DMS 273 (cell line): ENCODE data around the gene HOXA7.

Source experiments
- DNase-seq: peaks from one replicate; lab custom pipeline; 2025; ENCODE audit not compliant: unreplicated experiment; lab: John Stamatoyannopoulos, UW

Gene HOXA7

DNA sequence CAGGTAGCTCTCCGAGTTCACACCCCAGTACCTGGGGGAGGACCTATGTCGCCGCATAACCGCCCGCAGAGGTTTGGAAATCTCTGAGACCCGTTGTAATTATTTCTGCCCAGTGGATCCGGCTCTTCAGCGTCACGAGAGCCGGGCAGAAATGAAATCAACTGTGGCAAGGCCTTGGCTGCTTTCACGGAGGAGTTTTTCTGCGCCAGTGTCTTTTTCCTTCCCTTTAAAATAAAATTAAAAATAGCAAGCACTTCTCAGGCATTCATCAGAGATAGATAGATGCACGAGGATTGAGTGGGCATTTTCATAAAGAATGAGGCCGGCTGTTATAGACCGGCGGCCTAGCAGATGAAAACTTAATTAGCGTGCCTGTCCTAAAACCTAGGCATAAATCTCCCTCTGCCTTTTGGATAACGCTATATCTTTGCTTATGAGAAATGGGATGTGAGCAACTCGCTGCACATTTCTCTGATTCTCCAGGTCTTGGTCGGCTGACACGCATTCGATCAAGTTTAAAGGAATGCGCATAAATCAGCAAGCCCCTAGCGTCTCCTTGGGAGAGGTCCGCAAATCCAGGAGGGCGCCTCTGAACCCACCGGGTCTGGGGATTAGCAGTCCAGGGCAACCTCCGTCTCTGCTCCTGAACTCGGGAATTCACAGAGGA lies 37.0 kb upstream of the HOXA7 start:
- DNase-seq = no peak

DNA sequence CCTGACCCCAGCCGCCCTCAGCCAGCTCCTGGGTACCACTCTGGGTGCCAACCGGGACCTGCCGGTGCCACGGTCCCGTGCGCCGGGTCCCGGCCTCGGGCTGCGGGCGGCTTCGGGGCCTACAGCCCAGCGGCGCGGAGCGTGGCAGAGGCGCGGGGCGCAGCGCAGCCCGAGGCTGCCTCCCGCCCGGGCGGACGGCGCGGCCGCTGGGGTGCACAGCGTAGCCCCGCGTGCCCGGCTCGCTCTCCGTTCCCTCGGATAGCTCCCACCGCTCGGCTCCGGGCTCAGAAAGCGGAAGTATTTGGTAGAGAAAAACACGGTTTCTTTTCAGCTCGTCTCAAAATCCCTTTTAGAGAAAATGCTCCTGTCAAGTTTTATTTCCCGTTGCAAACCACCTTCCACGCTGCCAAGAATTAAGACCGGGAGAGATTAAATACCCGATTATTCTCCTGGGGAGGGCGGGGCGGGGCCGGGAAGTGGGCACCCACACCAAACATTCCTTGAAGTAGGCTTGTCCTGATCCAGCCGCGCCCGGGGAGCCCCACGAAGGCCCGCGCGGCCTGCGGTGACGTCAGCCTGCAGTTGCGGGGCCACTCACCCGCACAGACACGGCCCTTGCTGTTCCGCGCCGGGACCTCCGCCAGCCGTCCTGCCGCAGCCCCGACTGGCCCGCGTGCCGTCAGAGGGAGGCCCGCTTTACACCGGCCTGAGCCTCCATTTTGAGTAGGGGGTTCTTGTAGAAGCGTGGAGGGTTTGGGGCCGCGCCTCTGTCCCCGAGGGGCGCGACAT lies 36.3 kb upstream of the HOXA7 start:
- no peak for DNase-seq

DNA sequence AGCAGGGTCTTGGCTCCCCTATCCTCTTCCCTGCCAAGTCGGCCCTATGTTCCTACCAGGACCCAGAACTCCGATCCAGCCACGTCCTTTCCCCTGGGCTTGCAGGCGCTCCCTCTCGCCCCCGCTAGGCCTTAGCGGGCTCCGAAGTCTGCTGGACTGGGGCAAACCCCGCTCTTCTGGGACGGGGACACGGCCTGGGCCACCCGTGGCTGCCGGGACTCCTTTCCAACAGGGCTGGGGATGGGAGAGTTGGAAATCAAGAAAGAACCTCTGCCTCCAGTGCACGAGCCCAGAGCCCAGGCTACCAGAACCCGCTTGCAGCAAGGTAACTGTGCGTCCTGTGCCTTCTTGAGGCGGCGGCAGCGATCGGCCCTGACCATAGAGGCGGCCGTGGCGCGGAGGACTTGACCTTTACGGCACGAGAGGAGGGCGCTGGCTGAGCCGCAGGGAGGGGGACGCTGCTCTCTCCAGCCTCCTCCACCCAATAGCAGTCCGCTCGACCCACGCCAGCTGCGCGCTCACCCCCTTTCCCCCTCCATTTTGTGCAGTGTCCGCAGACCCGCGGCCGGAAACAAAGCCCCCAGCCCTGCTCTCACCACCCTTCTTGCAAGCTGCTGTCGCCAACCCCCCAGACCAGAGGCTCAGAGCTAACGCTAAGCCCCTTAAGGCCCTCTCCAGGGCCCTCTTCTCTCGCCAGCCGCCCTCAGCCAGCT lies 35.5 kb upstream of the HOXA7 start:
- no peak for DNase-seq

DNA sequence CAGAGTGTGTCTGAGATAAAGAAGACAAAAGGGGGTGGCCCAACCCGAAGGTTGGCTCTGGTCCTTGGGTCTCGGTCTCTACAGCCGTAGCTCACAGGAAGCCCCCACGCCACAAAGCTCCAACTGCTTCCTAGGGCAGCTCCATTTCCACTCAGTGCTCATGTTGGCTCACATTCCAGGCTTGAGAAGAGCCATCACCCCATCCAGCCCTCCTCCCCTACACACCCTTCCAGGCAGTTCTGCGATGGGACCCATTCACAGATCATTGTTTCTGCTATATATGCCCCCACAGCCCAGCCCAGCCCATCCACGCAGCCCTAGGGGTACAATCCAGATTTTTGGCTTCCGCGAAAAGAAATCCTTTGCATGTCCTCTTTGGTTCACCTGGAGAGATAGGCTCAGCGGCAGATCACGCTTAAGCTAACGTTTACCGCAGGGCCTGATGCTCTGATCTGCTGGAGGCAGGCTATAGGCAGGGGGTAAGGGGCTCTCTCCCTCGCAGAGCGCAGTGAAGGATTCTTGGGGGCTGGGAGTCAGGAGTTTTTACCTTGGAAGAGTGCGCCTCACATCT lies 34.8 kb upstream of the HOXA7 start:
- no peak for DNase-seq

DNA sequence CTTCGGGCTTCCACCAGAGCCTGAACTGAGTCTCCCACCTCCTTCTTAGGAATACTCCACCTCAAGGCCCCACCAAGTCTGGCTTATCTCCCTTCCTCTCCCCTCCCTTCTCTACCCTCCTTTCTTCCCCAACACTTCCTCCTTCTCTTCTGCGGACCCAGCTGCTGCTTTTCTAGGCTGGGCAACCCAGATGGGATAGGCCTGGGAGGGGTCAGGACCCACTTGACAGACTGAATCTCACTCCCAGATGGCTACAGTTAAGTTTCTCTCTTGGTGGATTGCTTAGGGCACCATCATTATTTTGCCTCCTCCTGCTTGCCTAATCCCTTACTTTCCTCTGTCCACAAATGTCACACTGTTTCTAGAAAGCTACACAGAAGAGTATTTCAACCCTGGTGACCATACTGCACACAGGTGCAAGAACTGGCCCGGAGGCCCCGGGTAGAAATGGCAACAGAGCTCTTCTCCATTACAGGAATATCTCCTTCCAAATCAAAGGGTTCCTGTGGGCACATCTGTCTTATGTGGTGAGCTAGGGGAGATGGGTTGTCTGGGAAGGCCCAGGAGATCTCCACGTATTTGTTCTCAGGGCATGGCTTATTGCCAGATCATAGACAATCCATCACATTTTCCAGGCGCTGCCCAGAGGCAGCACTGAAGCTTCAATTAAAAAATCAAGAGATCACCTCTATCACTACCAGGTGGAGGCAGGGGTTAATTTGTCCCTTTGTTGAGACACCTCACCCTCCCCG lies 33.7 kb upstream of the HOXA7 start:
- peak; percentile 84 for DNase-seq

DNA sequence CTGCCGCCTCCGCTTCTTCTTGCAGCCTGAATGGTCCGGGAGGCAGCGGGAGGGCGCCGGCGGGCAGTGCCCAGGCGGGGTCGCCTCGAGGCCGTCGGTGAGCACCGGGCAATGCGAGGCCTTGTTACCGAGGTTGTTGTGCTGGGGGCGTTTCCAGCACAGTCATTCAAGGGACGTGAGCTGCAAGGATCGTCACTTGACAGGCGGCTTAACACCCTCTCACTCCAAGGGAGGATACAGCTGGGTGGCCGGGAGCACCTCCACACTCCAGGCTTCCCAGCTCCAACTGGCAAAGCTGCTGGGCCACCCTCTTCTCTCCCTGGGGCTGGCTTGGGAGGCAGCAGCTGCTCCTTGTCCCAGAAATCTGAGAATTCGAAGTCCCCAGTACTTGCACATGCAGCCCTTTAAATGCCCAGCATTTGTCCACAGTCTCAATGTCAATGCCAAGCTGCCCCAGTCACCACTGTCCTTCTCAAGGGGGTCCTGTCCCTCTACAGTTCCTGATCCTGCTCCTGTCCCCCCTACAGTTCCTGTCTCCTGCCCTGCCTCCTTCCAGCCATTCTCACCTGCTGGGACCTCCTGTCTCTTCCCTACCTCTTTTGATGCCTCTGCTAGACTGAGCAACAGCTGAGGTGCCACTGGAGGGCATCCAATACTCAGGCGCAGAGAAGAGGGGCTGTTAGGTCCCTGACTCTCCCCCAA lies 33.0 kb upstream of the HOXA7 start:
- no peak for DNase-seq

DNA sequence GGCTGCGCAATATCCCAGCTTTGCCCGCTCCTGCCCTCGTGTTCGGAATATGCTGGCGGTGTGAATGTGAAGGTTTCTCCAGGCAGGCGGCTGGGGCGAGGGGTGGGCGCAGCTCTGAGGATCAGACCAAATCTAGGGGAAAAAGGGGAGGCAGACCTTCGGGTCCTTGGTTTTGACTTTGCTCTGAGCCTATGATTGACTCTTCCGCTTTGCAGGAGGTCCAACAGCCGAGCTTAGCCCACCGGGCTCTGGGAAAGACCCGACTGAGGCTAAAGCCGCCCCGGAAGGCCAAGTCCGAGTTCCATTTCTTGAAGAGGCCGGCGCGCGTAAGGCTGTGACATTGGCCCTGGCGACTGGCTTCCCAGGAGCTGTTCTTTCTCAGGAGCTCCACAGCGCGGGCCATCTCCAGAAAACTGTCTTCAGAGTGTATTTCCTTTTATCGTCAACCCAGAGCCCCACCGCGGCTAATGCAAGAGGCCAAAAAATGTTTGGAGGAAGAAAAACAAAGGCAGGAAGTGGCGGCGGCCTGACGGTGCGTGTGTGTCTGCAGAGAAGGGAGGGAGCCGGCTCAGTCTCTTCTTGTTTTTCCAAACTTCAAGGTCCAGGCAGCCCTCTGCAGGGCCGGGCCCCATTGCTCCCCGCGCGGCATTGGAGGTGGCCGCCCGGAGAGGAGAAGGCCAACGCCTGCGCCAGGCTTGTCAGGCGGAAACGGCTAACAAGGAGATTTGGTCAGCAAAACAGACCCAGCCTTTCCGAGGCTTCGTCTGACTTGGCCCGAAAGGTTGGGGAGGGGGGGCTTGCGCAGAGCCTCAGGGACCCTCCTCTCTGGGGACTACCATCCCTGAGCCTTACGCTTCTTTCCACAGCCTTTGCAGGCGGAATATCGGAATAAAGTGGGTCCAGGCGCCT lies 32.2 kb upstream of the HOXA7 start:
- no peak for DNase-seq

DNA sequence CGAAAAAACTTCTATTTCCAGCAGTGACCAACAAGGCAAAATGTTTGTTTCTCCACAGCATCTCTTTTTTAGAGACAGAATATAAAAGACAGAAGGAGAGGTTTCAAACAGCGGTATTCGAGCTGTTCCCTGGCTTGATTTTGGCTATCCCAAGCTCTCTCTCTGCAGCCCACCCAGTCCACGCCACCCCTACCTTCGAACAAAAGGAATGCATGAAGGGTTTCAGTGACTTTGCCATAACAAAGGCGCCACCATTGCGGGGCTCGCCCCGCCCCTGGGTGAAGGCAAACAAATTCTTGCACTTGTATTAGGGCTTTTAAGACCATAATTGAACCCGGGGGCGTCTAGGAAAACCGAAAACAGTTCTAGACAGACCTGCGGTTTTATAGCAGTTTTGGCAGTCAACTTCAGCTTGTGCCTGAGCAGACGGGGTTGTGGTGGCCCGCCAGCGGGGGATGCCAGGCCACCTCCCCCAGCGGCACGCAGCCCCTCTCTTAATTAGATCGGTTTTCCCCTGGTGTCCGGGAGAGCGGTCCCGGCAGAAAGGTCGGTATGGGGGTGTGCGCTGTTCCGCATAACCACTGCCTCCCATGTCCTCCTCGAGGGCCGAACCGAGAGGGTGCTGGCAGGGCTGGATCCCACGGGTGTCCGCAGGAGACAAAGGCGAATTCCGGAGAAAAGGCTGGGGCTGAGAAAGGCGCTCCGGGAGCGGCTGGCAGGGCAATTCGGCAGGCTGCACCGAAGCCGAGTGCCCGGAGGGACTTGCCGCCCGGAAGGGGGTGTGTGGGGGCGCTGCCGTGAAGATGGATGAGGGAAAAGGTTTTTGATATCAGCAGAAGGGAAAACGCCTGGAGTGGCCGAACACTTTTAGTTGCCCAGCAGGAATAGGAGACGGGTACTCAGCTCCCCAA lies 31.3 kb upstream of the HOXA7 start:
- DNase-seq = no peak

DNA sequence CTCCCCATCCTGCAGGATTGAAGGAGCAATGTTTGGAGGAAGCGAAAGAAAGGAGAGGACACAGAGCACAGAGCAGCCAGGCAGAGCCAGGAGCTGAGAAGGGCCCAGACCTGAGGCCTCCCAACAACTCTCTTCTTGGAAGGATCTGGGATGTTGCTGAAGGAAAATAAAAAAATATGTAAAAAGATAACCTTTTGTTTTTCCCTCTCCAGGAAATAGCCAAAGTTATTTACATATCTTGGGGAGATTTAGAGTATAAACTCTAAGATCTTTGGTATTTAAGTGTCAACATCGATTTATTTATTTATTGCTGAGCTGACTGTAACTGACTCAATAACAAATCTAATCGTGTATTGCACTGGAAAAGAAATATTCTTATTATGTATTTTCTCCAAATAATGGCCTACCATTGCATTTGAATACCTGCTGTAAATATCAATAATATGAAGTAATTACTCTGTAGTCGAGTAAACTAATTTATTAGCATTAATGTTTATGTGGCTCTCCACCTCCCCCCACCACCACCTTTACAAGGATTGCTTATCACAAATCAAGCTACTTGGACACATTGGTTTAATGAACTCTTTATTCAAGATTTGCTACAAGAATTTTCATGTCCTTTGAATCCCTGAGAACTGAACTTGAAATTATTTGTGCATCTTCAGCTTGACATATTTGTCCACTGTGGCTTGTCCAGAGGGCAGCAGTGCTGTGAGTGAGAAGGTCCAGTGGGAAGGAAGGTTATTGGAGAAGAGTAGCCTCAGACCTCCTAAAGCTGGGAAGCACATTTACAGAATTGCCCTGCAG lies 30.4 kb upstream of the HOXA7 start:
- no peak for DNase-seq

DNA sequence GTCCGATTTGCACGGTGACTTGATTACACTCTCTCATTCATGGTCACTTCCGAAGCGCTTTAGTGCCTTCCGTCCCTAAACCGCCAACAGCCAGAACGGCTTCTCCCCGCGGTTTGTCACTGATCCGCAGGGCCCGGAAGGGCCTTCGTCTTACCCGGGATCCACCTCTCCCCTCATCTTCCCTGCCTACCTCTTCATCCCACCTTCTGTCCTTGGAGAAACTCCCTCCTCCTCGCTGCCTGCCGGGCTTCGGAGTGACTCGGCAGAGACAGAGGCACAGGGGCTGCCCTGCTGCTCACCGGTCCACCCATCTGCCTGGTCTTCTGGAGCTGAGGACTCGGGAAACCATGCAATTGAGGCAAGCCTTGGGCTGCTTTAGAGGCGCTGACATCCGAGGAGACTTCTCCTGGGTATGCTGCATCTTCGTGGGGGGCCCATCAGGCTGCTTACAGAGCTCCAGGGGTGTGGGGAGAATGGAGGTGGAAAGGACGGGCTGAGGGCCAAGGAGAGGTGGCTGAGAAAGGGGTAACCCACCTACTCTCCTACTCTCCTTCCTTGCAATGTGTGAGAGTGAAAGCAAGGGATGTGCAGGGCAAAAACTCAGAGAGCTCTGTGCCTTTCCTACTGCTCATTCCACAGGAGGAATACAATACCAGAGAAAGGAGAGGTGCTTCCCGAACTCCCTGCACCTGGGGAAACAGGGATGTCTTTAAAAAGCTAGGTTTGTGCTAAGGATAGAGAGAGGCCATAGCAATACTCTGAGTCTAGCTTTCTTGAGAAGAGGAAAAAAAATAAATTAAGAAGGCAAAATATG lies 29.6 kb upstream of the HOXA7 start:
- no peak for DNase-seq

DNA sequence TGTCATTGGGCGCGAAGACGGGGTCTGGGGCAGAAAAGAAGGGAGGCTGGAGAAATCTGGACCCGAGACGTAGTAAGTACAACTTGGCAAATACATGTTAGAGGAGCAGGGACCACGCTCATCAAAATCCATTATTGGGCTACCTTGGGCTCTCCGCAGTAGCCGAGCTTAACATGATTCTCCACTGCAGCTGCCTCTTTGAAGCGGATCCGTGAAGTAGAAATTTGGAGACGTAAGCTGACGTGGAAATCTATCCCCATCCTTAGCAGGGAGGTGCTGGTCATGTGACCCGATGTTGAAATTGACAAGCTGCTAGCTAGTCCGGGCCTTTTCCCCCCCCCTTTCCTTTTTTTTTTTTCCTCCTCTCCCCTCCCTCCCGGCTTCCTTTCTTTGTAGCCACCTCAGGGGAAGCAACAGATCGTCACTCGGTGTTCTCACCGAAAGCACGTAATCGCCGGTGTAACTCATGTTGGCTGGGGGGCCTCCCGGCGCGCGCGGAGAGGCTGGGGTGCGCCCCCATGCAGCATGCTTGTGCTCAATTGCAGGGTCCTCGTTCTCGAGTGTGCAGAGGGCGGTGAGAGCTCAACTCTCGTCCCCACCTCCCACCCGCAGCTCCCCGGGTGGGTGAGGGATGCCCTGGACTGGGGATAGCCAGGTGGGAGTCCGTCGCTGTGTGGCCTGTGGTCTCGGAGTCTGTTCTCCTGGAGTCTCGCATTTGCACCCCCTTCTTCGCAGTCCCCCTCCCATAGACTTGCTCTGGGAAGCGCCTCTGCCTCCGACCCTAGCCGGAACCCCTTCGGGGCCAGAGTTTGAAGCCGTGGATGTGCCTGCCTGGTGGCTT lies 28.8 kb upstream of the HOXA7 start, which contains the start of gene HOXA11:
Gene HOXA11 (minus strand): TSS at position 220 of the 841 bp plus-strand sequence. CDS start 88 bp downstream, at position 132.
- DNase-seq = peak; percentile 57

DNA sequence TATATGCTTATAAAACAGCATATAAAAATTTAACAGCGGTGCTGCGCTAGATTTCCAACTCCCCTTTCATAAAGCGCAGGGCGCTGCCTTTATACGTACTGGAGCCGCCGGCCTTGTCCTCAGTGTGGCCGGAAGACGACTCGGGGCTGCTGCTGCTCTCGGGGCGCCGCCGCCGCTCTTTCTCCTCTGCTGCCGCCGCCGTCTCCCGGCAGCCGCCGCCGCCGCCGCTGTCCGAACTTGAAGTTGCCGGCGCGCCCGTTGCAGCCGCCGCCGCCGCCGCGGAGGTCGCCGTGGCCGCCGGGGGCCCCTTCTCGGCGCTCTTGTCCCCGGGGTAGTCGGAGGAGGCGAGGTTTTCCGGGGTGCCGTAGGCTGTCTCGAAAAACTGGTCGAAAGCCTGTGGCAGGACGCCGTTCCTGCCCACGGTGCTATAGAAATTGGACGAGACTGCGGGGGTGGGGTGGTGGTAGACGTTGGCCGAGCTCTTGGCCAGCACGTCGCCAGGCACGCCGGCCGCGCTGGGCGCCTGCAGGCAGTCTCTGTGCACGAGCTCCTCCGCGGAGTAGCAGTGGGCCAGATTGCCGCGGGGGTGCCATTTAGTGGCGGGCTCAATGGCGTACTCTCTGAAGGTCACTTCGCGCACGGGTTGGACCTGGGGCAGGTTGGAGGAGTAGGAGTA lies 28.0 kb upstream of the HOXA7 start:
- DNase-seq = peak; percentile 82

DNA sequence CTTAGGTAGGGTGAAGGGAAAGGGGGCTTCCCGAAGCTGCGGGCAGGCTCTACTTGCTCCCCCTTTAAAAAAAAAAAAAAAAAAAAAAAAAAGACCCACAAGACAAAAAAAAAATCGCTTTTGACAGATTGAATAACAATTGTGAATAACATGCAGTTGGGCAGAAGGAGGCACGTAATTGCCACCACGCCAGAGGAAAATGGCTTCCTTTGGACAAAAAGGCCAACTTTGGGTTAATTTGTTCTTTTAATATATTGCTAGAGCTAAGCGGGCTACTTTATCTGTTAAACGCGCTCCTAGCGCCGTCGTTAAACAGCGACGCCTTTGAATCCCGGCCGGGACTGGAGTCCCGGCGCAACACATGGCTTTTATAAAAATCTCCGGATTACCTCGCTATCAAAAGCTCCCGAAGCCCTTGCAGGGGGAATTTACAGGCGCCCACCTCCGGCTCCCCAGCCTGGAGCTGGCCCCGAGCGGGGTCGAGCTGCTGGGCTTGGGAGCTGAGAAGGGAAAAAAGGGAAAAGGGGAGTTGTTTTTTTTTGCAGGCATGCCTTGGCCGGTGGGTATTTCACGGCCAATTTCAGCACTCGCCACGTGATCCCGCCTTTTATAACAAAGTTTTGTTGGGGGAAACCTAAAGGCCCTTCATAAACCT lies 27.3 kb upstream of the HOXA7 start:
- DNase-seq = peak; percentile 74

DNA sequence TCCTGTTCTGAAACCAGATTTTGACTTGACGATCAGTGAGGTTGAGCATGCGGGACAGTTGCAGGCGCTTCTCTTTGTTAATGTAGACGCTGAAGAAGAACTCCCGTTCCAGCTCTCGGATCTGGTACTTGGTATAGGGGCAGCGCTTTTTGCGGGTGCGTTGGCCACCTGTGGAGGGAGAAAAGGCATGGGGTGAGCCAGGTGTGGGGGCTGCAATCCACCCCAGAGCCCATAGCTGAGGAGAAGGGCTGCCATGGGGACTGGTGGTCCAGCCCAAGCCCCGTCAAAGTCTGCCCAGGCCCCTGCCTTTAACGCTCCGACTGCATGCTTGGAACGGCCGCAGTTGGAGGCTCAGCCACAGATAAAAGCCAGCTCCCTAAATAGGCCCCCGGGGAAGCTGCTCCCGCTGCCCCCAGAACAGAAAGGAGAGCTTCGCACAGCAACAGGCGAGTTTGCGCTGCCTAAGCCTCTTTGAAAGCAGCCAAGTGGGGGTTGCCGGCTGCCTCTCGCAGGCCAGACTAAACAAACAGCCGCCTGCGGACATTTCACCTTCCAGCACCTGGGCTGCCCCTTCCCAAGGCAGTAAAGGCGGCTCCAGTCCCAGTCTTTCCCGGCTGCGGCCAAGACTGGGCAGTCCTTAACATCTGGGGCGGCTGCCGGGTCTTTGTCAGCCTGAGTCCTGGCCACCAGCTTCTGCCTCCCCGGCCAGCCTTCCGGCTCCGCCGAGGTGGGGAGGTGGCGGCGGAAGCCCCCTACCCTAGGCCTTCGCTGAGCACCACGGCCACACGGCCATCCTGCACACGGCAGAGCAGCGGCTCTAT lies 26.6 kb upstream of the HOXA7 start:
- no peak for DNase-seq
